Measurements from ENCODE around the gene KRT86.
"Not testable (repeated sequence)": the region's sequence is repeated elsewhere in the genome, so short reads cannot be mapped to it uniquely, and the experiment has no call there.

KRT86 gene

DNA sequence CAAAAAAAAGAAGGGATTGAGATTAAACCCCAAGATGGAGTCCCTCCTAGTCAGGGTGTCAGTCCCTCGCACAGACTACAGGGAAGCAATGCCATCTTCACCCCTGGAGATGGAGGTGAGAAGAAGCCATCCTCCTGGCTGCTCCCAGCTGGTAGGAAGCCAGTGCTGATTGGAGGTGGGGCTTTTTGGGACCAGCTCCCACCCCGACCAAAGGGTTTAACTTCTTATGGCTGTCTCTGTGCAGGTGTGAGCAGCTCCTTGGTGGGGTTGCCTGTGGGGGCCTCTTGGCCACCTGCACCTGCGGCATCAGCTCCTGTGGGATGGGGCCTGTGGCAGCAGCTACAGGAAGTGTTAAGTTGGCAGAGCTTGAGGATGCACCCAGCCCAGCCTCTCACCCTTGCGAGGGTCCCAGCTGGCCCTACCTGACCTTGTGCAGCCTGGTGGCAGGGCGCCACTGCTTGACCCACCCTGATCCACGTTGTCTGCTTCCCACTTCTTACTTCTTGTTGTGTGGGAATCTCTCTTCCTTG, 3.8 kb upstream of the KRT86 start:
- DNase-seq, result no peak

DNA sequence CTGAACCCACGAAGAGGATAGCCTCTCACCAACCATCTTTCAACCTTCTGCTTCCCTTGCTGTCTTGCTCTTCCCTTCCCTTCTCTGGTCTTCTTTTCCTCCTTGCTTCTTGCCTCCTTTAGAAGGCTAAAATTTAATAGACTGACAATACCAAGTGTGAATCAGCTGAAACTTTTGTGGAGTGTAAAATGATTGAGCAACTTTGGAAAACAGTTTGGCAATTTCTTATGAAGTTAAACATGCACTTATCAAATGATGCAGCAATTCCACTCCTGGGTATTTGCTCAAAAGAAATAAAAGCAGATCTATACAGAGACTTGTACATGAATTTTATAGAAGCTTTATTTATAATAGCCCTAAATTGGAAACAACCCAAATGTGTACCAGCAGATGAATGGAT, 3.3 kb upstream of the KRT86 start:
- DNase-seq, result no peak

DNA sequence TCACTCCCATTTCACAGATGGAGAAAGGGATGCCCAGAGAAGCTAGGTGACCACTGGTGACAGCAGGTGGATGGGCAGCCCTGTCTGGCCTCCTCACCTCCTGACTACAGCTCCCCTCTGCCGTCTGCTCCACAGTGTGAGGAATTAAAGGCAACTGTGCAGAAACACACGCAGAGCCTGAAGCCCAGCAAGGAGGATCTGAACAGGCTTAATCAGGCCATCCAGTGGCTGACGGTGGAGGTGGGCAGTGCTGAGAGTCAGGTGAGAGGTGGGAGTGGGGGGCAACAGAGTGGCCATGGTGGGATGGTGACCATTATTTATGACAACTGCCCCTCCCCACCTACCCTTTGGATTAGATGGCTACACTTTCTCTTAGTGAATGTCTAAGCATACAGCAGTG, 1.2 kb downstream of the KRT86 start:
- DNase-seq, result no peak

DNA sequence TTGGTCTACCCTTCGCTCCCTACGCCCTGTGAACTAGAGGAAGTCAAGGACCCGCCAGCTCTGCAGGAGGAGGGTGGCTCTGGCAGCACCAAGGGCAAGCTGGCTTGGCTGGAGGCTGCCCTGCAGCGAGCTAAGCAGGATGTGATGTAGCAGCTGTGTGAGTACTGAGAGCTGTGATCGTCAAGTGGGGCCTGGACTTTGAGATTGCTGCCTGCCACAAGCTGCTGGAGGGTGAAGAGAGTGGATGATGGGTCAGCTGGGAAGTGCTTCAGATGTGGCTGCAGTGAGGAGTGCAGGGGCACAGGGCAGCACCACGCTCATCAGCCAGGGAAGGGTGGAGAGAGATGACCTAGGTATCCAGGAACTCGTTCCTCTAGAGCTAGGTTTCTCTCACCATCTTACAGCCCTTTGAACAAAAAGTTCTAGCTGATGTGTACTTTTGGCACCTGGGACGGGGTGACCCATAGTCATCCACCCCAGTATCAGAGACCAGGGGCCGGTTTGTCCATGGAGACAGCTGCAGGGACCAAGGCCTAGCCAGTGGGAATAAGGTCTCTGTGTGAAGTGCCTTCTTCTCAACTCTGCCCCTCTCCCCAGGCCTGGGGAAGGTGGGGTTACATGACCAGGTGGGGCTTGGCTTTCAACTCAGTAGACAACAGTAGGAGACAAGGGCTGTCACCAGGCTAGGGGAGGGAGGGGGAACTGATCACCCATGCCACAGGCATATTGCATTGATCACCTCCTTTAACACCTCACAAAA, 3.2 kb downstream of the KRT86 start:
- DNase-seq, result no peak

DNA sequence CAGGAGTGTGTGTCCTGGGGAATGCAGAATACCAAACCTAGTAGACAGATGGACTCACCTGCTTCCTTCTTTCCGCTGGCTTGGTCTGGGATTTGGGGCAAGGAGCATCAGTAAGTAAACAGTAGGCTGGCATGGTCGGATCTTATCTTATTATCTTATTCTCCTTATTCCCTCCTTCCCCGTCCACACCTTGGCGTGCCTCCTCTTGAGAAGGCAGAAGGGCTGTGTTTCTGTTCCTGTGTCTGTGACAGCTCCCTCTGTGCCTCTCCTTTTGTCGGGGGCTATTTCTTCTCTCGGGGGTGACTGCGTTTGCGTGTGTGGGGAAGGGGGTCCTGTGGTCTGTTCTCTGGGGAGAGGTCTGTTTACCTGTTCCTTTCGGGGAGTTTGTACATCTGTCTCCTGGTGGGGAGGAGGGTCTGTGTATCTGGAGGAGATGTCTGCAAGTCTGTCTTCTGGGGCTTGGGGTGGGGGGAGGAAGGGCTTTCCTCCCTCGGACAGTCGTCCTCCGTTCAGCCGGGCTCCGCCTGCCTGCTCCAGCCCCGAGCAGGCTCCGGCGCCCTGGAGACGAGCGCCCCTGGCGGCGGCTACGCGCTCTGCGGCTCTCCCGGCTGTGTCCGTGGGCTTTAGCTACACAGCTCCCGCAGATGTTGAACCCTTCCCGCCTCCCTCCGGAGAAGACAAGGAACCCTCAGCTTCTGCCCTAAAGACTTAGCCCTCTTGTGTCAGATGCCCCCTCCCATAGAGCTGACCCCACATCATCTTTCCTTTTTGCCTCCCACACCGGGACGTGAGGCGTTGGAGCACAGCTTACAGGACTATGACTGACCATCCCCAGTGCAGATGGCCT, 4.4 kb downstream of the KRT86 start:
- peak; percentile 83 for DNase-seq

DNA sequence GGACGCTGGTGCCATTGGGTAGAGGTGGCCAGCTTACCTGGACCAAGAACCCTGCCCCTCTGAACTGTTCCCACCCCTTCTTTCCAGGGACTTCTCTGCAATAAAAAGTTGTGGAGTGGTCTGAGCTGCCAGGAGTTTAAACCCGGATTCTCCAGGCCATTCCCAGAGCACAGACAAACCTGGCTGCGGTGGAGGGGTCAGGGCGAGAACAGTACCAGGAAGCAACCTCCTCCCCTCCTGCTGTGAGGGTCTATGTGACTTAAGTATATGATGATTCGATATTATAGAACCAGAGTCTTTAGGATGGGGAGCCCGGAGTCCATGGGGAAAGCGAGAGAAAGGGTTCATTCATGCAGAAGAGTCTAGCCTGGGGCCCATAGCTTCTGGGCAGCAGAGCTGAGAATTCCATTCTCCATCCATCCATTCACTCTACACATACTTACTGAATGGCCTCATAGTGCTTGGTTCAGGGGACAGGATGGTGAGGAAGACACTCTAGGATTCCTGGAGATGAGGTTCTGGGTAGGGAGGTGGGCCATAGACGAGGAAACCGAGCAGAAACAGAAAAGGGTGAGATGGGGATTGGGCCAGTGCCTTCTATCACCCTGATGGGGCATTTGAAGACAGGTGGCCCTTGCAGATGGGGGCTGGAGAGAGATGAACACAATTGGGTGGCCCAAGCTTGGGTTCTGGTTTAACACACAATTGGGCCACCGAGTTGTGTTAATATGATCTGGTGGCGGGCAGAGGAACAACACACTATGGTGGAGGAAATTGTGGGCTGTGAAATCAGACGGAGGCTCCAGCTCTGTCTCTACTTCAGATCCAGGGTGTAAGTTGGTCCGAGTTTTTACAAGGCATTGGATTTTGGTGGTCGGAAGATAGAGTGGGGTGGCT, 5.2 kb downstream of the KRT86 start:
- DNase-seq, result no peak

DNA sequence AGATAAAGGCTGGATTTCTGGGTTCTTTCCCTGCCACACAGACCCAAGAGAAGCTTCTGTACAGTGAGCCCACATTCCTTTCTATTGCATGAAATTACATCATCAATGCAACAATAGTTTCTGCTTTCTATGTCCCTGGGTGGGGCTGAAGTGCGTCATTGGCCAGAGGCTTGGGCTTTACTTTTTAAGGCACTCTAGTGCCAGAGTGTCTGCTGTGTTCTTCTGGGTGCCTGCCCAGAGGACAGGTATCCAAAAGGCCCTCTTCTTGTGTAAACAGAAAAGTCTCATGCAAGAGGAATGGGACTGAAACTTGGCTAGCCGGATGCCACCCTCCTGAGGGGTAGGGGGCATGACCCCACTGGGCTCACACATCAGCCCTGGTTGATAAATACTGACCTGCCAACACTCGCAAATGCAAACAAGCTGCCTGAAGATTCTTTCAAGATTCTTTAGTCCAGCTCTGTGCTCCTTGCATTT, 5.9 kb downstream of the KRT86 start:
- DNase-seq, result no peak

DNA sequence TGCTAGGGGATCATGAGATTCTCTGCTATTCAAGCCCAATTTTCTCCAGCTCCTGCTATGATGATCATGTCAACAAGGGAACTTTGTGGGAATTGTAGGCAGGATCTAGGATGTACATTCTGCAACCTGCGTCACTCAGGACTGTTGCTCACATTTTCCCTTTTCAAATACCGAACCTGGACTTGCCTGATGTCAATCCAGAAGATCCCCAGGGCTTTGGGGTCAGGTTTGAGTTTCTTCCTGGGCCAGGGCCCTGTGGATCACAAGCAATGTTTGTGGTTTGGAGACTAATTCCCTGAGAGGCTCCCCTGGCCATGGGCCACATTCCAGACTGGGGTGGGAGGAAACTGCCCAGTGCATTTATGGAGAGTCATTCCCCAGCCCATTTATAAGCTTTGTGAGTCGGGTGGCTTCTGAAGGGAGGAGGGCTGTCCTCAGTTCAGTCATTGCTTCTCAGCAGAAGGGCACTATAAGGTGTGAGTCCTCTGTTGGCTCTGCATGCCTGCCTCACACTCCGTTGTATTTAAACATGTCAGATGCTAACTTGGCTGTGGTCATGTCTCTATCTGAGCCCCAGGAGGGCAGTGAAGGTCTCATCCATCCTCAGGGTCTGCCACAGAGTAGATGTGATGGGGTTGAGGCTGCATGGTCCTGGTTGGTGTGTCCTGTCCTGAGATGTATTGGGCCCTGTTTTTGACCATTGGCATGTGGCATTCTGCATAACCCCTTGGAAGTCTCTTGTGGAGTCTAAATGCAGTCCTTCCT, 6.5 kb downstream of the KRT86 start:
- no peak for DNase-seq

DNA sequence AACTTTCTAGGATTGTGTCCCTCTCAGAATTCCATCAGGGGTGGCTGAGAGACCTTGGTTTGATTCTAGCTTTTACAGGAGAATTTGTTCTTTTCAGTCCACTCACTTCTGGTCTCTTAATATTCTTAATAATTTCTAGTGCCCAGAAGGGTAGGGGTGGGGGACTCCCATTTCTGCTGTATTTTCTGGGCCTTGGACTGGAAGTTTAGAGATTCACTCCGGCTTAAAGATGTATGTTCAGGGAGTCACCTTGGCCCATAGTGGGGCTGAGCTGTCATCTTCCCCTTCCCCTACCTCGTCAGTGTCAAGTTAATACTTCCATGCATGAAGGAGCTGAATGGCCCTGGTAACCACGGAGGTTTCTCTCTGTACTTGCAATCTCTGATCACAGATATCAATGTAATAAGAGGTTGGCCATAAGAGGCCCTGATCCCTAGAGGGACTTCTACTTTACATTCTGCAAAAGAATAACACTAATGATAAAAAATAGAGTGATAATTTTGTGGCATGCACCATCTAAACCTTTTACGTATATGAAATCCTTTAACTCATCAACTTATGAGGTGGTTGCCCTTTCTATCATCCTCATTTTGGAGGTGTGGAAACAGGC, 10.2 kb downstream of the KRT86 start:
- DNase-seq, result no peak

DNA sequence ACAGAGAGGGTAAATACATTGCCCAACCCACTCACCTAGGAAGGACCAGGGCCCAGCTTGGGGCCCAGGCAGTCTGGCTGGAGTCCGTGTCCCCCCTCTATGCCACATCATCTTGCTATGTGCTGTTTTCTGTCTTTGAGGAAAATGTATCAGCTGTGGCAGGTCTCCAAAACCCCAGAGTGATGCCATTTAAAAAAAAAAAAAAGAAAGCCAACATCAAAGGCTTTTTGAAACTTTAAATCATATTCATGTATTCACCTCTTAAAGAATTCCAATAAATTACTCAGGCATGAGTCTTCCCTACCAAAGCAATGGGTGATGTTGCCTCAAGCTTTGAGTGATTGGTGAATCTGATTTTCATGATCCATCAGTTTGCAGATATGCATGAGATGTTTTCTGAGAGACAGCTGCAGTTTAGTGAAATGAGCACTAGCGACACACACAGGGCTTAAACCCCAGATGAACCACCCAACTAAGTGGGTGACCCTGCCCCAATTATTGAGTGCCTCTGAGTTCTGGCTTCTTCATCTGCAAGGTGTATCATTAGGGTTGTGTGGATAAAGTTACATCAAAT, 10.8 kb downstream of the KRT86 start:
- DNase-seq, result no peak

DNA sequence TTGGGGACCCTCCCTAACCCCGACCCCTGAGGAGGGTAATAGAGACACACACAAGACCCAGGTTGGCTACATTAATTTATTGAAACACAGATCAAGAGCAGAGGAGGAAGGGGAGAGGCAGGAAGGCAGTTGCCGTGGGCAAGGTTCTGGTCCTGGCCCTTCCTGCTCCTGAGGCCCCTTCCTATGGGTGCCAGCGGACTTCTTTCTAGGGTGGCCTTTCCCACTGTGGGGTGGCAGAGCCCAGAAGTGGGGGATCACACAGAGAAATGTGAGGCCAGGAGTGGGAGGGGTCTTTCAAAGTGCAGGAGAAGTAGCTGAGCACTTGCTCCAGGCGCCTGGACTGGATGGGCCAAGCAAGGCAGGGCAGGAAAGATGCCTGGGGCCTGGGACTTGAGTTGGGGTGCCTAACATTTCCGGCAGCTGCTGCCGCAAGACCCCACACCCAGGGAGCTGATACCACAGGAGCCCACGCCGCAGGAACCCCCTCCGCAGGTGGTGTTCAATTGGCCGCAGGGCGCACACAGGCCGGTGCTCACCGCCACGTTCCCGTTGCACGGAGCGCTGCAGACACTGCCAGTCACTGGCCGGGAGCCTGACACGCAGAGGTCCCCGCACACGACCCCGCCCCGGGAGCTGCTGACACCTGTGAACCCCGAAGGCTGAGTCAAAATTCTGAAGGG, 11.5 kb downstream of the KRT86 start:
- no peak for DNase-seq

DNA sequence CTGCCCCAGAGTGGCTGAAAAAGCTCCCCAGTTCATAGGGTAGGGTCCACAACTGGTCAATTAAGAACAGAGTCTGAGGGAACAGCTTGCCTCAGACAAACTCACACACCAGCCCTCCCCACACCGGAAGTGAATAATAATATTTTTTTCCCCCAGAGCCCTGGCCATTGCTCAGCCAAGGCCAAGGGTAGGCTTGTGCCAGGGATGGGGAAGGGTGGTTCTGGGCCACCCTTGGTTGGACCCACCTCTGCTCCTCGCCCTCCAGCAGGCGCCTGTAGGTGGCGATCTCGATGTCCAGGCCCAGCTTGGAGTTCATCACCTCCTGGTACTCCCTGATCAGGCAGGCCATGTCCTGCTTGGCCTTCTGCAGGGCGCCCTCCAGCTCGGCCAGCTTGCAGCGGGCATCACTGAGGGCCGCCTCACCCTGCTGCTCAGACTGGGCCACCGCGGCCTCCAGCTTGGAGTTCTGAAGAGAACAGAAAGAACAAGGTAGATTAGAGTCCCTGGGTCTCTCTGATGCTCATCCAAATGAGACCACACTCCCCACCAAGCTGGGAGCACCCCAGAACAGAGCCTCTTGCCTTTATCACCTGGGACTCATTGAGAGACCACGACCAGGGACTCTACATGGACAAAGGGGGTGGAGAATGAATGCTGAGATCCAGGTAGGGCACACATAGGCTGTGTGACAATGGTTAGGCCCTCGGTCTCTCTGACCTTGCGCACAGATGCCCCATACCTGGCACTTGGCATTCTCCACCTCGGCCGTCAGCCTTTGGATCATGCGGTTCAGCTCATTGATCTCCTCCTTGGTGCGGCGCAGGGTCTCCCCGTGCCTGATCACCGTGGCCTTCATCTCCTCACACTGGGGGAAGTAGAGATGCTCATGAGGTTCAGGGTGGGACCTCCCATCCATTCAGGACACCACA, 12.7 kb downstream of the KRT86 start:
- not testable (repeated sequence) for DNase-seq

DNA sequence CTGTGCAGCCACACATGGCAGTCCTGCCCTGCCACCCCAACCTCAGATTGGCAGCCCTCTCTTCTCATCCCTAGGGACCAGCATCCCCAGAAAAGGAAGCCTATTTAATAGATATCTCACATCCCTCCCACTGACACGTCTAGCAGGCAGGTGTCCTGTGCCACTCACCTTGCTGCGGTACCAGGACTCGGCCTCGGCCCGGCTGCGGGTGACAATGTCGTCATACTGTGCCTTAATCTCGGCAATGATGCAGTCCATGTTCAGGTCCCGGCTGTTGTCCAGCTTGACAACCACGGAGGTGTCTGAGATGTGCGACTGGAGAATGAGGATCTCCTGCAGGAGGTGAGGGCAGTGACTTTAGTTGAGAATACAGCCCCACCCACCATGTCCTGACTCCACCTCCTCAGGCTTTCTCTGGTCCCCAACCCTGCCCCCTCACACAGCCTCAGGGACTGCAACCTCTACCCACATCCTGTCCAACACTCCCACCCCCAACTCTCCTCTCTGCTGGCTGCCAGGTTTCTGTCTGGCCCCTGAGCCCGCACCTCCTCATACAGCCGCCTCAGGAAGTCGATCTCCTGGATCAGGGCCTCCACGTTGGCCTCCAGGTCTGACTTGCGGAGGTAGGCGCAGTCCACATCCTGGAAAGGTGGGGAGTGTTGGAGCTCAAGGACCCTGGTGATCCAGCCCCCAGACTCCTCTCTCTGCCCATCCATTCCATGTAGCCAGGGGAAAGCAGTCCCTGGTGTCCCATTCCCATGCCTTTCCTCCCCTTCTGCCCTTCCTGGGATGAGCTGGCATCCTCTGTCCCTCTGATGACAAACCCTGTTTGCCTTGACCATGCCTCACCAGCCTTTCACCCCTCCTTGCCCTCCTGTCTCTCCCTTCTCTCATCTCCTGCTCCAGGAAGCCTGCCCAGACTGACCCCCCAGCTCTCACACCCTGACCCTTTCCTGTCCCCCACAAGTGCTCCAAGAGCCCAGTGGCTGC, 13.7 kb downstream of the KRT86 start:
- DNase-seq, result not testable (repeated sequence)

DNA sequence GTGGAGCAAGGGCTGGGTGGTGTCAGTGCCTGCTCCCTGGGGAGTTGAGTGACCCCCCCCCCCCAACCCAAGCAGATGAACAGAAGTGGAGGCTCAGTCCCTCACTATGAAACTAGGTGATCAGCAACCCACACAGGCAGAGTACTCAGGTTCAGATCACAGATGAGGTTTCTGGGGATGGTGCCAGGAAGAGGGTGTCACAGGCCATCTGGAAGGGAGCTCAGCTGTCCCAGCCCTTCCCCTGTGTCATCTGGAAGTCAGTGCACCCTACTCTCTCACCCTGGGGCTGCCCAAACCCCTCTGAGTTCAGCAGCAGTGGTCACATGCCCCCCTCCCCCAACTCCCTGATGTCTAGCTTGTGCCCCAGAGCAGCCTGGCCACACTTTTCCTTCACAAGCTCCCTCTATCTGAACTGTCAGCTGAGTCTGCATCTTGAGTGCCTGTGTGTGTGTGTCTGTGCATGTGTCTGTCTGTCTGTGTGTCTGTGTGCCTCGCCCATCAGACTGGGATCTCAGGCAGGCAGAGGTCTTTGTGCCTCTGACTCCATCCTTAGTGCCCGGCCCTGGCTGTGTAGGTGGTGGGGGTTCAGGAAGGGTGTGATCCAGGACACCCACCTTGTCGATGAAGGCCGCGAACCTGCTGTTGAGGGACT, 16.2 kb downstream of the KRT86 start:
- DNase-seq, result not testable (repeated sequence)

DNA sequence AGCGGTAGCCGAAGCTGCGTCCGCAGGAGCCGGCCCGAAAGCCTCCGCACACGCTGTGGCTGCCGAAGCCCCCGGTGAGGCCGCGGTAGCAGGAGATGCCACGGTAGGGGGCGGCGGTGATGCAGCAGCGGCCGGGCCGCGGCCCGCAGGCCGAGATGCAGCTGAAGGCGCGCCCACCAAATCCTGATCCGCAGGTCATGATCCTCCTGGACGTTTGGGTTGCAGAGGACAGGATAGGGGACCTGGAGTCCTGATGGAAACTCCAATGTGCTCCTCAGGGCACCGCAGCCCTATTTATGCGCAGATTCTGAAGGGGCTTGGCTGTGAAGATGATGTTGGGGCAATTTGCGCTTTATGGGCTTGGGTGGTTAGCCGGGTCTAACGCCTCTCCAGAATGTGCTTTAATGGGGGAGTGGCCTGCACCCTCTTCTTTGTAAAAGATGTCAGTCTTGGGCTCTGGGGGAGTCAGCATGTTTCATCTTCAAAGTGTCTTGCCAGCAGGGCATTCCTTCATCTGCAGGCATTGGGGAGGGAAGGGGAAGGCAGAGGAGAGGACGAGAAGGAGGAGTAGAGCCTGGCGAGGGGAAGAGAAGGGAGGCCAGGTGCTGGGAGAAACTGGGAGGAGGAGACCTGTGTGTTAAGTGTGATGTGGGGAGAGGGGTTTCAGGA, 17.0 kb downstream of the KRT86 start, which contains the start of gene KRT81:
TSS of gene KRT81 (minus strand) at position 268 of the 669 bp plus-strand sequence. CDS start at position 199, 69 bp downstream.
- DNase-seq, result no peak

DNA sequence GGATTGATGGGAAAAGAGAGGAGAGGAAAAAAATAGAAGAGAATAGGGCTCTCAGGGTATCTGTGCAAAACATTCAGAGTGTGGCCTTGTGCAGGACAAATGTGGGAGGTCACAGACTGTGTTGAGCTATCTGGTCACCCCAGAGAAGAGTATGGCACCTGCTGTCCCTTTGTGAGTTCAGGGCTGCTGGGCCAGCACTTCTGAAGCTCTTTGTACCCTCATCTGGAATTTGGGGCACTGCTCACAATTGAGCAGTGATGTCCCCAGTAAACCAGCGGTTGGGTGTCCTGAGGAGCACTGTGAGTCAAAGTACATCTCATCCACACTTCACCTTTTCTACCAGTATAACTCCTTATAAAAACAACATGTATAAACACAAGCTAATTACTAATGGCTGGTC, 19.5 kb downstream of the KRT86 start:
- DNase-seq, result no peak

DNA sequence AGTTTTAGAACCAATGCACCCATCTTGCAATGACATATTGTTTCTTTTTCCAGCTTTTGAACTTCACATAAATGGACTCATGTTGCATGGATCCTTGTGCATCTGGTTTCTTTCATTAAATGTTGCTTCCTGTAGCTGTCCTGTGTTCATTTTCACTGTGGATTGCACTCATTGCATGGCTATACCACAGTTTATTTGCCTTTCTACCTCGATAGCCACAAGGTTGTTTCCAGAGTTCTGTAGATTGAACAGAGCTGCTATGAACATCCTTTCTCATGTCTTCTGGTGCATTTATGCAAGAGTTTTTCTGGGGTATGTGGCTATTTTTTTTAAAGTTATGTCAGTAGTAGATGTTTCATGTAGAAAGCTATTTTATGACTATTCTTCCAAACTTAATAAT, 20.4 kb downstream of the KRT86 start:
- no peak for DNase-seq

All from activated CD4-positive, alpha-beta T cell treated with anti-CD3 and anti-CD28 coated beads for 48 hours (primary cell).